Subcutaneous adipose tissue (tissue), 4 donors: ENCODE results near the gene ATP6V0D1. TPM values are rescaled to one million over a fixed set of nuclear protein-coding genes. Genes with fewer than 3 reads are reported as not detected.

Source experiments
- total RNA-seq, 4 donors: library from RNA; depleted of rRNA; stranded (reverse); fragments of >200 nt; gene quantifications; one replicate each; pipeline ENCODE4 v1.1.0, GENCODE V29; 2016
- TF ChIP-seq, protein P1 (sequence below): fragments of 450-650 bp; IDR thresholded peaks from one replicate; pipeline ENCODE4 v1.5.1; 2016; ENCODE audit warnings: low read depth, mild to moderate bottlenecking, control low read depth, antibody characterized with exemption, moderate library complexity

The ATP6V0D1 gene
- total RNA-seq, 4 donors from 2014 or later, result 66.4 to 169 (median 82.9) TPM

DNA sequence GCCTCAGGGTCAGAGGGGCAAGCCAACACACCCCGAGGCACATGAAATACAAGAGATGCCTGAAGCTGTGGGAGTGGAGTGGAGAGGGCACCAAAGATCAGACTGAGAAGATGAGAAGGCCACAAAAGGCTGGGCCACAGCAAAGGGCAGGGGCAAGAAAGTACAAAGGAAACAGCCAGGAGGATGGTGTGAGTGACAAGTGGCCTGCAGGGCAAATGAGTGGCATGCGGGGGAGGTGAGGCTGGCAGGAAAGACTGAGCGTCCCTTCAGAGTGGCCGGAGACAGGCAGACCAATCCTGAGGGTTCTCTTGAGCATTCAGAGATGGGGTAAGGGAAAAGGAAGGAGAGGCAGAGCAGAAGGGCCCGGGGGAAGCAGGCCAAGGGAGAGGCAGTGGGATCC, 26.9 kb downstream of the ATP6V0D1 start:
- TF ChIP-seq, protein P1, sequence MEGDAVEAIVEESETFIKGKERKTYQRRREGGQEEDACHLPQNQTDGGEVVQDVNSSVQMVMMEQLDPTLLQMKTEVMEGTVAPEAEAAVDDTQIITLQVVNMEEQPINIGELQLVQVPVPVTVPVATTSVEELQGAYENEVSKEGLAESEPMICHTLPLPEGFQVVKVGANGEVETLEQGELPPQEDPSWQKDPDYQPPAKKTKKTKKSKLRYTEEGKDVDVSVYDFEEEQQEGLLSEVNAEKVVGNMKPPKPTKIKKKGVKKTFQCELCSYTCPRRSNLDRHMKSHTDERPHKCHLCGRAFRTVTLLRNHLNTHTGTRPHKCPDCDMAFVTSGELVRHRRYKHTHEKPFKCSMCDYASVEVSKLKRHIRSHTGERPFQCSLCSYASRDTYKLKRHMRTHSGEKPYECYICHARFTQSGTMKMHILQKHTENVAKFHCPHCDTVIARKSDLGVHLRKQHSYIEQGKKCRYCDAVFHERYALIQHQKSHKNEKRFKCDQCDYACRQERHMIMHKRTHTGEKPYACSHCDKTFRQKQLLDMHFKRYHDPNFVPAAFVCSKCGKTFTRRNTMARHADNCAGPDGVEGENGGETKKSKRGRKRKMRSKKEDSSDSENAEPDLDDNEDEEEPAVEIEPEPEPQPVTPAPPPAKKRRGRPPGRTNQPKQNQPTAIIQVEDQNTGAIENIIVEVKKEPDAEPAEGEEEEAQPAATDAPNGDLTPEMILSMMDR, result no peak

DNA sequence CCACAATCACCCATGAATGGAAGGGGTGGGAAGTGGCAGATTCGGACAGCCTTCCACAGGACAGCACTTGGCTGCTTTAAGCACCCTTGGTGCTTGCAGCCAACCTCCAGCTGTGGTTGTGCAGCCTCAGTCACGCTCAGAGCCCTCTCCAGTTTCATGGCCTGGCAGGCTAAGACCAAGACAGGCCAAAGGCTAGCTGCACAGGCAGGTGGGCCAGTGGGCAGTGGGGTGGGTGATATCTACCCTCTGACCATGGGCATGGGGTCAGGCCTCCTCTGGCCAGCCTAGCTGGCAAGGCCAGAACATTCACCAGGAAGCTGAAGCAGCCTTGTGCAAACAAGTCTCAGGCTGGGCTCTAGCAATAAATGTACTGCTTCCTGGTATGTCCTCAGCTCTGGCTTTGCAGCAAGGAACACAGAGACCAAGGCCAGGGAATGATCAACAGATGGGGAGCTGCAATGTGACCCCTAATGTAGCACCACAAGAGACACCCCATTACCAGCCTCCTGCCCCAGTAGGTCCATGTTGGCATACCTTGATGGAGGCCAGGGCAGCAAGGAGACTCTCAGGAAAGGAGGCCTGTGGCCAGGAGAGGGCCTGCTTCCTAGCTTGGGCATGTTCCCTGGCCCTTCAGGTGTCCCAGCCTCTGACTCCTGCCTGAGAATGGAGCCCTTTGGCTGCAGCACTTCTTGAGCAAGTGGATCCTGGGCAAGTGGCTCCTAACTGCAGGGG, 29.1 kb downstream of the ATP6V0D1 start:
- TF ChIP-seq, protein P1, result no peak

DNA sequence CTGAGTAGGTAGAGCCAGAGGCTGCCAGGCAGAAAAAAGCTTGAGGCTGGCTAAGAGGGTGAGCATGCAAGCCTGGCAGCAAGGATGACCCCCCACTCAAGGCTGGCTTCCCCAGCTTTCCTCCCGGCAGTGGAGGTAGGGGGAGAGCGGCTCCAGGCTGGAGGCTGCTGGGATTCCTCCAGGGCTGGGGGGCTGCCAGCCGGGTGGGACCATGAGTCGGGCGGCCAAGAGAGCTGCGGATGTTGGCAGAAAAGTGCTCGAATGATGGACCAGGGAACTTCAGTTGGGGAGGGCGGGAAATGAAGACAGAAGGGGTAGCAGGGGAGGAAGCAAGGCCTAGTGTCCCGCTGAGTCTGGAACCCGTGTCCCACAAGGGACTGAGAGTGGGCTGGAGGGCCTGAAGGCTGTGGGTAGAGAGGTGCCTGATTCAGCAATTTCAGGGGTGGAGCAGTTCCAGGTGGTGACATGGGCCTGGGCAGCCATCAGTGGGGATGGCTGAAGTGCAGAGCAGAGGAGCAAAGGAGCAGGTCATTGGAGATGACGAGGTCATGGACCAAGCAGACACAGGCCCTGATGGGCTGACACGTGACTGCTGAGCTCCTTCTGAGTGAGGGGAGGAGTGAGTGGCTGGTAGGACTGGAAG, 29.8 kb downstream of the ATP6V0D1 start:
- TF ChIP-seq, protein P1, result no peak

DNA sequence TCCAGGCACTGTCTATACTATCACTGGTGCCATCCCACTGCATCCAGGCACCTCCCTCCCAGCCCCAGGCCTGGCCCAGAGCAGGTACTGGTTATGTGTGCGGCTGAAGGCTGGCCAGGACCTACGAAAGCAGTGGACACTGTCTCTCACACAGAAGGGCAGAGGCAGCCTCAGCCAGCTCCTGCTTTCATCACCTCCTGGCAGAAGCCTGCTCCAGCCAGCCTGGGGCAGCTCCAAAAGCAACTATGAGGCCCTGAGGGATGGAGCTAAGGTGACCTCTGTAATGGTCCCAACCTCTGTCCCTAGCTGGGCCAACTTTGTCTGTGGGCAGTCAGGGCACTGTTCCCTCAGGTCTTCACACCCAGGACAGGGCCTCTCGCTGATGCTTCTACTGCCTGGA, 31.2 kb downstream of the ATP6V0D1 start:
- TF ChIP-seq, protein P1, result no peak

DNA sequence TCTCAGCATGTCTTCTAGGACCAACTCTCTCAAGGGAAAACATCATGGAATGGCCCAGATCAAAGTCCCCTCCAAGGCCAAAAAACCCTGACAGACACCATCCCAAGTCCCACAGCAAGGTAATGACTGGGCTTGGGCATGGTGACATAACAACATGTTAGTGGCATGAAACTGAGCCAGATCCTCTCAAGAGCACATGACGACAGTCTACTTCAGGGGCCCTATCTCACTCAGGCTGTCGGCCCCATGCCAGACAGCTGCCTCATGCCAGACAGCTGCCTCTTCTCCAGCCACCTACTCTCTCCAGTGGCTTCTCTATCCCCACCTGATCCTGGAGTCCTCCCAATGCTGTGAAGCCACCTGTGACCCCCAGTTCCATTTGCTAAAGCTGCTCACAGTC, 31.6 kb downstream of the ATP6V0D1 start:
- TF ChIP-seq, protein P1, result no peak

DNA sequence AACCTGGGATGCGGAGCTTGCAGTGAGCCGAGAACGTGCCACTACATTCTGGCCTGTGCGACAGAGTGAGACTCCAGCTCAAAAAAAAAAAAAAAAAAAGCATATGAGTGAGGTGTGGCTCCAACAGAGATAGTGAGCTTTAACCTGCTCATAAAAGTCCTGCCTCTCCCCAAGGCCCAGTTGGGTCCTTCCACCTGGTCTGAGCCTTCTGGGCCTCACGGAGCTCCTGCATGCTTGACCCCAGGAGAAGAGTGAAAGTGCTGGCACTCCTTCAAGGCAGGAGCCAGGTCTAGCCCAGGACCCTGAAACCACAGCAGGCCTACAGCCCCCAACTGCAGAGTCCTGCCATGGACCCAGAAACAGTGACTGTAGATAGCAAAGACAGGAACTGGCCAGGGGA, 32.4 kb downstream of the ATP6V0D1 start:
- TF ChIP-seq, protein P1, result no peak

DNA sequence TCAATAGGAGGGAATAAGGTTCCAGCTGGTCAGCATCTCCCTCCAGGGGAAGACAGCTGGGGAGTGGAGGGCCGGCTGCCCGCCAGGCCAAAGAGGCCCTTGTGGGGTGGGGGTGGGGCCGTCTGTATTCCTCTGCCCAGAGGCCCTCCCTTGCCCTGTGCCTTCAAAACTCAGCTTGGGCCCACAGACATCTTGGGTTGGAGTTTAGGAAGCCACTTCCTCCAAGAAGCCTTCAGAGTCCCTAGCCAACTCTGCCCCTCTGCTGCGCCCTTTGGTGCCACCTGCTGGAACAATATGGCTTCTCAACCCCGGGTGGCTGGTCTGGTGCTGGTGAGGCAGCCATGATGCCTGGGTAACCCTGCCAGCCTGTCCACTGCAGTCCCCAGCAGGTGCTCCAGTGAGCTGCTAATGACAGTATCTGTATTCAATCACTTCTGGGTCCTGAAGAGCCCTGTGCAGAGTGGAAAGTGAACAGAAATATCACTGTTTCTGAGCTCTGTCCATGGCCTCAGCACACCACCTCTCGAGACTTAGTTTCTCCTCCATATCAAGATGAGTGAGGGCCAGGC, 33.4 kb downstream of the ATP6V0D1 start:
- TF ChIP-seq, protein P1, result no peak
